Neural crest cell (in vitro differentiated cells): ENCODE data around the gene EOGT. TPM values are rescaled to one million over a fixed set of nuclear protein-coding genes. Genes with fewer than 3 reads are reported as not detected.

Experiments used
- DNase-seq: peaks from one replicate; pipeline ENCODE4 v3.0.0; 2021; ENCODE audit warnings: low read depth, mixed read lengths, low spot score
- H3K27ac Mint-ChIP-seq: one replicate; pipeline ENCODE4 v1.8.0; 2021; ENCODE audit warnings: mild to moderate bottlenecking, mixed read lengths; ENCODE audit not compliant: unreplicated experiment
- H3K27me3 Mint-ChIP-seq: 2 replicates; pipeline ENCODE4 v1.8.0; 2021; ENCODE audit warnings: low read depth, mild to moderate bottlenecking, mixed read lengths
- H3K36me3 Mint-ChIP-seq: 2 replicates; pipeline ENCODE4 v1.8.0; 2021; ENCODE audit warnings: low read depth, mild to moderate bottlenecking, mixed read lengths
- H3K4me1 Mint-ChIP-seq: 2 replicates; pipeline ENCODE4 v1.8.0; 2021; ENCODE audit warnings: mixed read lengths
- H3K4me3 Mint-ChIP-seq: one replicate; pipeline ENCODE4 v1.8.0; 2021; ENCODE audit warnings: mild to moderate bottlenecking, mixed read lengths
- H3K9me3 Mint-ChIP-seq: 2 replicates; pipeline ENCODE4 v1.8.0; 2021; ENCODE audit warnings: mixed read lengths
- total RNA-seq: library from RNA; stranded (reverse); gene quantifications from 2 replicates; pipeline ENCODE4 v1.2.1, GENCODE V29; 2021
- TF ChIP-seq, protein P1 (sequence below): fragments of 200-600 bp; sonication (generic); conservative IDR thresholded peaks from 2 replicates; pipeline ENCODE4 v1.5.0; 2021; ENCODE audit warnings: antibody characterized with exemption, mild to moderate bottlenecking

Gene EOGT
- total RNA-seq, 1 donor from 2014 or later: 16.2 TPM

GRCh38 chr3:69016102-69016501 lies 2.6 kb upstream of the EOGT start:
- Mint-ChIP-seq H3K4me3 (no peak overlapping the region), H3K9me3 (no peaks in the 10 kb centered on the region), H3K4me1 (peaks cover 25% of the 10 kb centered on the region), H3K27ac (no peak overlapping the region), H3K27me3 (no peaks in the 10 kb centered on the region), H3K36me3 (no peaks in the 10 kb centered on the region)
- DNase-seq: no peak
- TF ChIP-seq, protein P1, sequence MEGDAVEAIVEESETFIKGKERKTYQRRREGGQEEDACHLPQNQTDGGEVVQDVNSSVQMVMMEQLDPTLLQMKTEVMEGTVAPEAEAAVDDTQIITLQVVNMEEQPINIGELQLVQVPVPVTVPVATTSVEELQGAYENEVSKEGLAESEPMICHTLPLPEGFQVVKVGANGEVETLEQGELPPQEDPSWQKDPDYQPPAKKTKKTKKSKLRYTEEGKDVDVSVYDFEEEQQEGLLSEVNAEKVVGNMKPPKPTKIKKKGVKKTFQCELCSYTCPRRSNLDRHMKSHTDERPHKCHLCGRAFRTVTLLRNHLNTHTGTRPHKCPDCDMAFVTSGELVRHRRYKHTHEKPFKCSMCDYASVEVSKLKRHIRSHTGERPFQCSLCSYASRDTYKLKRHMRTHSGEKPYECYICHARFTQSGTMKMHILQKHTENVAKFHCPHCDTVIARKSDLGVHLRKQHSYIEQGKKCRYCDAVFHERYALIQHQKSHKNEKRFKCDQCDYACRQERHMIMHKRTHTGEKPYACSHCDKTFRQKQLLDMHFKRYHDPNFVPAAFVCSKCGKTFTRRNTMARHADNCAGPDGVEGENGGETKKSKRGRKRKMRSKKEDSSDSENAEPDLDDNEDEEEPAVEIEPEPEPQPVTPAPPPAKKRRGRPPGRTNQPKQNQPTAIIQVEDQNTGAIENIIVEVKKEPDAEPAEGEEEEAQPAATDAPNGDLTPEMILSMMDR: no peak

GRCh38 chr3:69014022-69014580 lies 617 bp upstream of the EOGT start:
- H3K4me3 Mint-ChIP-seq: peak overlapping the region; percentile 65

GRCh38 chr3:69012800-69013252 lies 658 bp downstream of the EOGT start:
- Mint-ChIP-seq H3K27me3 (no peaks in the 10 kb centered on the region), H3K27ac (no peak overlapping the region), H3K9me3 (no peaks in the 10 kb centered on the region), H3K4me3 (peak overlapping the region; percentile 89), H3K36me3 (peaks cover 3% of the 10 kb centered on the region), H3K4me1 (peaks cover 57% of the 10 kb centered on the region)
- peak; percentile 44 for DNase-seq
- TF ChIP-seq, protein P1: no peak

More at GRCh38 chr3:69014022-69014580, 617 bp upstream of the EOGT start:
- Mint-ChIP-seq H3K9me3 (no peaks in the 10 kb centered on the region), H3K36me3 (no peaks in the 10 kb centered on the region), H3K4me1 (peaks cover 45% of the 10 kb centered on the region), H3K27ac (no peak overlapping the region), H3K27me3 (no peaks in the 10 kb centered on the region)
- TF ChIP-seq, protein P1: no peak
- no peak for DNase-seq

DNA sequence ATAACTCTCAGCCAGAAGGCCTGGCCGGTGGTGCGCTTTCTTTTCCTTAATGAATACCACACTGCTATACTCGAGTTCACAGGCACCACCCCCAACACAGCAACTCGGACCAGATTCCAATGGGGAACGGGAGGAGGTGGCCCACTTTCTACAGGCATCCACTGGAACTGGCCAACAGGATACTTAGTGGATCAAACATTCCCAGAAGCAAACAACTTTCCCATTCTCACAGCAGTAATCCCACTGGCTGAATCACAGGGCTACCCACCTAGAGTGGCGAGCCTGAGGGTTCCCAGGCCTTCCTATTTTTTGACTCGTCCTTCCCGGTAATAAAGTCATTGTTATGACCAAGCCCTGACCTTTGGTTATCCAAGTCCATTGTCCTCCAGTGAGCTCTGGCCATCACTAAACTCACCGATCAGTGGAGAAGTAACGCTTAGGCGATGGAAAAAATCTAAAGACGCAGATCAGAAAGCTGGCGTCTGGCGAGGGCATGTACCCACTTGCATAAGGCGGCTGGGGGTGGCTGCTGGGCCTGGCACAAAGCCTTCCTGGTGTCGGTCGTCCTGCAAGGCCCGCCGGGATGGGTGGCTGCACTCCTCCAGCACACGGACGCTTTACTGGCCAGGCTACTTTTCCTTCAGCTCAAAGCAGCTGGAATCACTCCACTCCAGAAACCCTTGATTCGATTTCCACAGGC lies 1.2 kb downstream of the EOGT start:
- peaks cover 57% of the 10 kb centered on the region for H3K4me1 Mint-ChIP-seq
- no peaks in the 10 kb centered on the region for H3K9me3 Mint-ChIP-seq
- H3K27me3 Mint-ChIP-seq: no peaks in the 10 kb centered on the region
- H3K36me3 Mint-ChIP-seq: peaks cover 3% of the 10 kb centered on the region
- no peak overlapping the region for H3K27ac Mint-ChIP-seq
- TF ChIP-seq, protein P1: no peak
- DNase-seq: no peak
- H3K4me3 Mint-ChIP-seq: peak overlapping the region; percentile 89

DNA sequence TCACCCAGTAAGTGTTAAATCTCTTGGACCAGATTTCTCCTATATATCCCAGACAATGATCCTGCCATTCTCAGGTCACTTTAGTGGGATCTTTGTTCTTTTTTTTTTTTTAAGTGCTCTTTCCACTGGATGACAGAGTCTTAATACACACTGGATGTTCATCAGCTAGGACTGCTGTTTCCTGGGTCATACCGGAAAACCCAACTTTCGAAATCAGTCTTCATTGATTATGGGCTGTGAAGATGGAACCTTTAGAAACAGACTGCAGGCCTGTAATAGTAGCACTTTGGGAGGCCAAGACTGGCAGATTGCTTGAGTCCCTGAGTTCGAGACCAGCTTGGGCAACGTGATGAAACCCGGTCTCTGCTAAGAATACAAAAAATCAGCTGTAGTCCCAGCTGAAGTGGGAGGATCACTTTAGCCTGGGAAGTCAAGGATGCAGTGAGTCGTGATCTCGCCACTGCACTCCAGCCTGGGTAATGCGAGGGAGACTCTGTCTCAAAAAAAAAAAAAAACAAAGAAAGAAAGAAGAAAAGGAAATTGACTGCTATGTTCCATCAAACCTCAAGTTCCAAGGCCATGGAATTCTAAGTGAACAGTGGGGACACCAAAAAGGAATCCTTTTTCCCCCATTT lies 2.3 kb downstream of the EOGT start:
- Mint-ChIP-seq H3K27me3 (no peaks in the 10 kb centered on the region), H3K27ac (no peak overlapping the region), H3K4me1 (peaks cover 57% of the 10 kb centered on the region), H3K4me3 (peak overlapping the region; percentile 81), H3K9me3 (no peaks in the 10 kb centered on the region), H3K36me3 (peaks cover 3% of the 10 kb centered on the region)
- no peak for DNase-seq
- TF ChIP-seq, protein P1: no peak
